HepG2 (cell line): ENCODE measurements around the gene TUBA4B. TPM values are rescaled to one million over a fixed set of nuclear protein-coding genes. Genes with fewer than 3 reads are reported as not detected.

Experiments
- ATAC-seq: fragments of 200-7000 bp; cut with Tn5 transposase; 3 replicates; pipeline ENCODE4 v1.9.1; 2020; ENCODE audit warnings: mild to moderate bottlenecking, moderate library complexity
- BruUV-seq: library from RNA; stranded (reverse); fragments of 400-500 nt; replicated peaks from 2 replicates; lab custom pipeline; 2021; lab: Mats Ljungman, UMichigan
- CTCF ChIA-PET: fragments of 300-600 bp; formaldehyde crosslinking; extraction: SDS; loops from one replicate; lab custom pipeline; 2021; ENCODE audit warnings: low total read pairs, inconsistent platforms, low intra/inter-chr PET ratio; lab: Yijun Ruan, JAX
- POLR2A ChIA-PET: fragments of 350-600 bp; sonication (Branson Sonifier 250); formaldehyde crosslinking; loops from one replicate; lab custom pipeline; 2020; ENCODE audit warnings: antibody characterized with exemption, inconsistent platforms; lab: Yijun Ruan, JAX
- DNase-seq: peaks from one replicate; pipeline ENCODE4 v3.0.0-alpha.2; 2015; ENCODE audit warnings: low spot score
- FAIRE-seq: peaks from 3 replicates; lab custom pipeline; 2011; peaks lifted over from hg19 to GRCh38; lab: Jason Lieb, UNC
- H2AFZ ChIP-seq: one replicate; pipeline ENCODE4 v1.6.1; 2011; ENCODE audit warnings: low read length, inconsistent platforms
- H3K27ac ChIP-seq: fragments of 300-600 bp; 3 replicates; pipeline ENCODE4 v1.8.0; 2011; ENCODE audit warnings: mixed run types, mild to moderate bottlenecking, mixed read lengths, low read length, inconsistent platforms; ENCODE audit not compliant: insufficient read depth; ENCODE audit errors: extremely low read length
- H3K27me3 ChIP-seq, 2 experiments: fragments of 200-600 bp in 1 of 2; 2 replicates in 1 of 2; 3 replicates in 1 of 2; pipeline versions ENCODE4 v1.6.0 to v1.8.0; 2011; ENCODE audit warnings: low read length in 2 of 2, mild to moderate bottlenecking in 2 of 2, moderate library complexity in 2 of 2, inconsistent platforms in 1 of 2; ENCODE audit not compliant: insufficient read depth in 2 of 2, control insufficient read depth in 1 of 2
- H3K36me3 ChIP-seq, 2 experiments: fragments of 200-600 bp in 1 of 2; replicated peaks in 1 of 2; 2 replicates in 1 of 2; 3 replicates in 1 of 2; pipeline versions ENCODE4 v1.5.1 to v1.8.0; 2011; ENCODE audit warnings: low read length in 2 of 2, inconsistent platforms in 1 of 2; ENCODE audit not compliant: insufficient read depth in 2 of 2, control insufficient read depth in 1 of 2
- H3K4me1 ChIP-seq: 2 replicates; pipeline ENCODE4 v1.5.1; 2012; ENCODE audit warnings: low read length, inconsistent platforms; ENCODE audit not compliant: insufficient read depth
- H3K4me2 ChIP-seq: 2 replicates; pipeline ENCODE4 v1.6.0; 2011; ENCODE audit warnings: low read depth, low read length, inconsistent platforms
- H3K4me3 ChIP-seq, 3 experiments: fragments of 200-600 bp in 1 of 3; sonication (generic), shearing (Covaris generic) in 1 of 3; replicated peaks in 1 of 3; 2 replicates each; pipeline ENCODE4 v1.5.1; 2011 to 2016; ENCODE audit warnings: low read length in 3 of 3, inconsistent platforms in 2 of 3, low read depth in 2 of 3, mild to moderate bottlenecking in 2 of 3, control low read depth in 1 of 3, mixed read lengths in 1 of 3; ENCODE audit not compliant: insufficient read depth in 1 of 3
- H3K79me2 ChIP-seq: one replicate; pipeline ENCODE4 v1.6.1; 2011; ENCODE audit warnings: low read length, inconsistent platforms; ENCODE audit not compliant: insufficient read depth
- H3K9ac ChIP-seq: 2 replicates; pipeline ENCODE4 v1.6.0; 2011; ENCODE audit warnings: mild to moderate bottlenecking, low read depth, low read length, inconsistent platforms; ENCODE audit not compliant: insufficient read depth
- H3K9me3 ChIP-seq: 2 replicates; pipeline ENCODE4 v1.5.1; 2012; ENCODE audit warnings: mild to moderate bottlenecking, low read length
- H4K20me1 ChIP-seq: 2 replicates; pipeline ENCODE4 v1.6.0; 2011; ENCODE audit warnings: inconsistent platforms, mild to moderate bottlenecking, low read length, moderate library complexity; ENCODE audit not compliant: insufficient read depth
- CBX5 ChIP-seq: sonication (generic); formaldehyde crosslinking; IDR thresholded peaks from 2 replicates; pipeline ENCODE4 v1.4.0; 2020; ENCODE audit warnings: missing genetic modification reagents, borderline replicate concordance
- ISX ChIP-seq: sonication (generic); formaldehyde crosslinking; conservative IDR thresholded peaks from 2 replicates; pipeline ENCODE4 v1.5.0; 2020; ENCODE audit warnings: missing genetic modification reagents
- MNT ChIP-seq: fragments of 450-650 bp; IDR thresholded peaks from 2 replicates; pipeline ENCODE4 v1.6.1; 2016
- MYC ChIP-seq: sonication (generic); formaldehyde crosslinking; IDR thresholded peaks from 2 replicates; pipeline ENCODE4 v1.9.0; 2021; ENCODE audit warnings: missing genetic modification reagents, borderline replicate concordance
- ZFP91 ChIP-seq: sonication (generic); formaldehyde crosslinking; IDR thresholded peaks from 2 replicates; pipeline ENCODE4 v1.9.0; 2022; ENCODE audit warnings: missing genetic modification reagents, mild to moderate bottlenecking, borderline replicate concordance
- ZNF615 ChIP-seq: sonication (generic); formaldehyde crosslinking; IDR thresholded peaks from 2 replicates; pipeline ENCODE4 v1.5.0; 2020; ENCODE audit warnings: mild to moderate bottlenecking, missing genetic modification reagents, borderline replicate concordance
- ZNF687 ChIP-seq: sonication (generic); formaldehyde crosslinking; IDR thresholded peaks from 2 replicates; pipeline ENCODE4 v1.5.1; 2020; ENCODE audit warnings: mild to moderate bottlenecking, missing genetic modification reagents, moderate library complexity
- WGBS: methylation state at CpG from one replicate; pipeline ENCODE4 v1.1.6; 2017; ENCODE audit warnings: low lambda C conversion rate; 5-methylcytosine and 5-hydroxymethylcytosine counted together
- in situ Hi-C: cut with HindIII; loops from 2 replicates; pipeline ENCODE4 v1.10.0; 2017; ENCODE audit warnings: low pct_unique_long_range_greater_than_20kb; ENCODE audit not compliant: extremely low pct_ligation_motif_present
- intact Hi-C: fragments of 100-400 bp; cut with micrococcal nuclease; formaldehyde crosslinking; loops from one replicate; pipeline ENCODE4 v1.10.0; 2022; ENCODE audit not compliant: unreplicated experiment
- polyA plus RNA-seq, 8 experiments: library from polyadenylated mRNA; depleted of rRNA in 3 of 8; stranded (reverse) in 7 of 8; unstranded in 1 of 8; fragments of >200 nt; fragmentation: Illumina TruSeq in 4 of 8; extraction: Trizol in 4 of 8; gene quantifications; 2 replicates each; pipeline versions ENCODE4 v1.2.1 to v1.2.3, GENCODE V29; 2011 to 2016; ENCODE audit warnings: low read depth in 4 of 8, missing spikeins in 1 of 8, mixed read lengths in 1 of 8; ENCODE audit not compliant: insufficient read depth in 1 of 8
- total RNA-seq, 5 experiments: library from RNA; depleted of rRNA; stranded (reverse); fragments of >200 nt; fragmentation: Illumina TruSeq; extraction: Trizol; gene quantifications; 2 replicates each; pipeline ENCODE4 v1.2.3, GENCODE V29; 2016; ENCODE audit warnings: low read depth in 1 of 5

The TUBA4B gene
- total and polyA plus RNA-seq, 2 of the 13 experiments (the other 11 are each of a cell fraction or from before 2014, with no cell fraction given), result 0.18 to 0.22 TPM

GRCh38 chr2:219223831-219224610 is 29.0 kb upstream of the TUBA4B start:
- Histone ChIP-seq H3K9ac (no peak overlapping the region), H3K4me3 (no peak overlapping the region), H3K27ac (no peak overlapping the region), H3K79me2 (peaks cover 25% of the 10 kb centered on the region), H2AFZ (no peak overlapping the region), H3K9me3 (no peaks in the 10 kb centered on the region), H3K4me1 (peaks cover 21% of the 10 kb centered on the region), H3K4me2 (no peak overlapping the region), H3K36me3 (peaks cover 39 to 68% of the 10 kb centered on the region in 2 experiments), H4K20me1 (no peaks in the 10 kb centered on the region), H3K27me3 (no peaks in the 10 kb centered on the region; a peak in 1 of 5 replicates)
- CTCF ChIA-PET, result no interaction called here
- DNase-seq (no peak), FAIRE-seq (no peak), ATAC-seq (no peak)
- intact Hi-C loops, result no loop called here
- POLR2A ChIA-PET, result no interaction called here
- no TSS peak for BruUV-seq
- WGBS, result 96% methylated on average over 28 of the region's 31 CpGs
- TF ChIP-seq ZFP91 (CRISPR knock-in tag) (peak; percentile 35; the same call in 1 of the 2 replicates), ZNF687 (CRISPR knock-in tag) (peak; percentile 36), MNT (peak; percentile 46), MYC (CRISPR knock-in tag) (0 out of 2 replicates have a peak, but pooled peaks have one; percentile 2), CBX5 (CRISPR knock-in tag) (no peak), ISX (CRISPR knock-in tag) (no peak), ZNF615 (CRISPR knock-in tag) (no peak)
- in situ Hi-C loops, result no loop called here
